HepG2 (cell line): ENCODE results near the gene APOC1. TPM values are rescaled to one million over a fixed set of nuclear protein-coding genes. Genes with fewer than 3 reads are reported as not detected.

Experiments
- ATF5 ChIP-seq: sonication (generic); formaldehyde crosslinking; IDR thresholded peaks from 2 replicates; pipeline ENCODE4 v1.4.0; 2020; ENCODE audit warnings: mild to moderate bottlenecking, low read depth, missing genetic modification reagents
- CBFB ChIP-seq: sonication (generic); formaldehyde crosslinking; IDR thresholded peaks from 2 replicates; pipeline ENCODE4 v1.4.0; 2020; ENCODE audit warnings: missing genetic modification reagents
- CHD4 ChIP-seq: fragments of 200-600 bp; sonication (generic); IDR thresholded peaks from 2 replicates; pipeline ENCODE4 v1.7.0; 2017; ENCODE audit warnings: mild to moderate bottlenecking, low read length, borderline replicate concordance
- ETS1 ChIP-seq: sonication (generic); formaldehyde crosslinking; IDR thresholded peaks from 2 replicates; pipeline ENCODE4 v1.4.0; 2020; ENCODE audit warnings: missing genetic modification reagents
- EZH2 ChIP-seq: conservative IDR thresholded peaks from 2 replicates; pipeline ENCODE4 v1.6.1; 2012; ENCODE audit warnings: mild to moderate bottlenecking, low read depth, low read length, moderate library complexity
- FOXA3 ChIP-seq: IDR thresholded peaks from 2 replicates; pipeline ENCODE4 v1.6.1; 2016; ENCODE audit warnings: missing genetic modification reagents, missing compliant biosample characterization
- FOXK1 ChIP-seq: sonication (generic); formaldehyde crosslinking; IDR thresholded peaks from 2 replicates; pipeline ENCODE4 v1.4.0; 2020; ENCODE audit warnings: low read depth, missing genetic modification reagents, borderline replicate concordance
- HDAC1 ChIP-seq: sonication (generic); formaldehyde crosslinking; IDR thresholded peaks from 2 replicates; pipeline ENCODE4 v1.5.1; 2020; ENCODE audit warnings: mild to moderate bottlenecking, missing genetic modification reagents
- MTERF4 ChIP-seq: sonication (generic); formaldehyde crosslinking; IDR thresholded peaks from 2 replicates; pipeline ENCODE4 v1.8.0; 2023; ENCODE audit warnings: mild to moderate bottlenecking, missing genetic modification reagents
- NFIC ChIP-seq: IDR thresholded peaks from 2 replicates; pipeline ENCODE4 v1.6.1; 2012; ENCODE audit warnings: mild to moderate bottlenecking, low read length, inconsistent platforms
- PLRG1 ChIP-seq: fragments of 450-650 bp; conservative IDR thresholded peaks from 2 replicates; pipeline ENCODE4 v1.6.1; 2016
- PPARG ChIP-seq: conservative IDR thresholded peaks from 2 replicates; pipeline ENCODE4 v1.6.1; 2016; ENCODE audit warnings: missing biosample characterization, missing genetic modification reagents
- SRSF4 ChIP-seq: fragments of 200-400 bp; formaldehyde crosslinking; IDR thresholded peaks from one replicate; pipeline ENCODE4 v1.6.1; 2018; ENCODE audit warnings: mild to moderate bottlenecking, low read depth, low read length, moderate library complexity; ENCODE audit not compliant: poor library complexity, severe bottlenecking
- SUZ12 ChIP-seq: fragments of 150-350 bp; IDR thresholded peaks from 2 replicates; pipeline ENCODE4 v1.6.1; 2014; ENCODE audit warnings: low read depth, low read length
- ZC3H13 ChIP-seq: sonication (generic); formaldehyde crosslinking; IDR thresholded peaks from 2 replicates; pipeline ENCODE4 v1.8.1; 2023; ENCODE audit warnings: mild to moderate bottlenecking, missing genetic modification reagents, moderate library complexity
- ZFYVE20 ChIP-seq: sonication (generic); formaldehyde crosslinking; IDR thresholded peaks from 2 replicates; pipeline ENCODE4 v1.8.0; 2023; ENCODE audit warnings: low read depth, mild to moderate bottlenecking, moderate library complexity, missing genetic modification reagents, borderline replicate concordance
- ZNF362 ChIP-seq: sonication (generic); formaldehyde crosslinking; IDR thresholded peaks from 2 replicates; pipeline ENCODE4 v1.4.0; 2020; ENCODE audit warnings: missing genetic modification reagents, mild to moderate bottlenecking, borderline replicate concordance
- ZNF430 ChIP-seq: sonication (generic); formaldehyde crosslinking; IDR thresholded peaks from 2 replicates; pipeline ENCODE4 v1.9.0; 2021; ENCODE audit warnings: mild to moderate bottlenecking, missing genetic modification reagents
- ZNF512 ChIP-seq: sonication (generic); formaldehyde crosslinking; IDR thresholded peaks from 2 replicates; pipeline ENCODE4 v1.4.0; 2020; ENCODE audit warnings: mild to moderate bottlenecking, missing genetic modification reagents
- ZNF512B ChIP-seq: sonication (generic); formaldehyde crosslinking; IDR thresholded peaks from 2 replicates; pipeline ENCODE4 v1.5.1; 2020; ENCODE audit warnings: missing genetic modification reagents, mild to moderate bottlenecking, borderline replicate concordance
- ZNF773 ChIP-seq: sonication (generic); formaldehyde crosslinking; IDR thresholded peaks from 2 replicates; pipeline ENCODE4 v1.4.0; 2020; ENCODE audit warnings: missing genetic modification reagents, borderline replicate concordance
- polyA plus RNA-seq, 8 experiments: library from polyadenylated mRNA; depleted of rRNA in 3 of 8; stranded (reverse) in 7 of 8; unstranded in 1 of 8; fragments of >200 nt; fragmentation: Illumina TruSeq in 4 of 8; extraction: Trizol in 4 of 8; gene quantifications; 2 replicates each; pipeline versions ENCODE4 v1.2.1 to v1.2.3, GENCODE V29; 2011 to 2016; ENCODE audit warnings: low read depth in 4 of 8, missing spikeins in 1 of 8, mixed read lengths in 1 of 8; ENCODE audit not compliant: insufficient read depth in 1 of 8
- total RNA-seq, 5 experiments: library from RNA; depleted of rRNA; stranded (reverse); fragments of >200 nt; fragmentation: Illumina TruSeq; extraction: Trizol; gene quantifications; 2 replicates each; pipeline ENCODE4 v1.2.3, GENCODE V29; 2016; ENCODE audit warnings: low read depth in 1 of 5

APOC1 gene
- total and polyA plus RNA-seq, 2 of the 13 experiments (the other 11 are each of a cell fraction or from before 2014, with no cell fraction given), result 600 to 1,235 TPM

- TF ChIP-seq EZH2 (no peak), PLRG1 (no peak), ZNF773 (CRISPR knock-in tag) (no peak), MTERF4 (peak; percentile 79), FOXA3 (peak; percentile 94), ZC3H13 (CRISPR knock-in tag) (peak; percentile 95), ZNF362 (peak; percentile 89), ZNF512 (CRISPR knock-in tag) (no peak), FOXK1 (peak; percentile 97), SRSF4 (no peak), ZFYVE20 (CRISPR knock-in tag) (no peak), SUZ12 (no peak), ZNF512B (peak; percentile 90; the same call in 1 of the 2 replicates), ATF5 (CRISPR knock-in tag) (no peak), NFIC (peak; percentile 66), HDAC1 (CRISPR knock-in tag) (peak; percentile 99), CBFB (CRISPR knock-in tag) (peak; percentile 95), ZNF430 (CRISPR knock-in tag) (peak; percentile 96), PPARG (CRISPR knock-in tag) (peak; percentile 91), CHD4 (peak; percentile 53; the same call in 1 of the 2 replicates), ETS1 (no peak)
Measured at GRCh38 chr19:44925114-44925891, 10.9 kb downstream of the APOC1 start (continued).
